SK-N-SH (cell line): Measurements from ENCODE around the gene CHST15.

Experiments
- CHD2 ChIP-seq: fragments of 150-350 bp; IDR thresholded peaks from 2 replicates; pipeline ENCODE4 v1.6.1; 2018; ENCODE audit warnings: low read length; ENCODE audit not compliant: partially characterized antibody
- CTCF ChIP-seq: fragments of 200-600 bp; sonication (generic); IDR thresholded peaks from 2 replicates; pipeline ENCODE4 v1.6.1; 2017; ENCODE audit warnings: antibody characterized with exemption, mild to moderate bottlenecking, moderate library complexity
- EZH2phosphoT487 ChIP-seq: fragments of 200-600 bp; sonication (generic); IDR thresholded peaks from 2 replicates; pipeline ENCODE4 v1.6.1; 2017; ENCODE audit warnings: low read depth, mixed run types, mild to moderate bottlenecking, antibody characterized with exemption, moderate library complexity, borderline replicate concordance
- GABPA ChIP-seq: IDR thresholded peaks from 2 replicates; pipeline ENCODE4 v1.4.0; 2012; ENCODE audit warnings: low read depth, mild to moderate bottlenecking
- MXI1 ChIP-seq: IDR thresholded peaks from 2 replicates; pipeline ENCODE4 v1.6.1; 2012; ENCODE audit warnings: mild to moderate bottlenecking, low read depth, low read length, improper control_type of control experiment
- PBX3 ChIP-seq: IDR thresholded peaks from 2 replicates; pipeline ENCODE4; 2012
- POLR2AphosphoS5 ChIP-seq: IDR thresholded peaks from 2 replicates; pipeline ENCODE4 v1.6.1; 2012; ENCODE audit warnings: low read depth, low read length
- RAD21 ChIP-seq: IDR thresholded peaks from 2 replicates; pipeline ENCODE4 v1.6.1; 2012; ENCODE audit warnings: mild to moderate bottlenecking, low read length
- RFX5 ChIP-seq: IDR thresholded peaks from 2 replicates; pipeline ENCODE4 v1.6.1; 2012; ENCODE audit warnings: mild to moderate bottlenecking, improper control_type of control experiment, low read length
- RXRA ChIP-seq: IDR thresholded peaks from 2 replicates; pipeline ENCODE4 v1.4.0; 2012; ENCODE audit warnings: low read depth, mild to moderate bottlenecking, borderline replicate concordance
- SIN3A ChIP-seq: IDR thresholded peaks from 2 replicates; pipeline ENCODE4 v1.6.1; 2012; ENCODE audit warnings: low read depth, mild to moderate bottlenecking, low read length, moderate library complexity, borderline replicate concordance
- USF1 ChIP-seq: IDR thresholded peaks from 2 replicates; pipeline ENCODE4 v1.4.0; 2012; ENCODE audit warnings: low read depth, borderline replicate concordance
- ZBTB33 ChIP-seq: IDR thresholded peaks from 2 replicates; pipeline ENCODE4 v1.4.0; 2012; ENCODE audit warnings: low read depth, borderline replicate concordance

GRCh38 chr10:124066781-124067714, 26.4 kb downstream of the CHST15 start:
- no peak for TF ChIP-seq CTCF
- no peak for TF ChIP-seq GABPA
- no peak for TF ChIP-seq EZH2phosphoT487
- no peak for TF ChIP-seq RFX5
- TF ChIP-seq POLR2AphosphoS5, result no peak
- no peak for TF ChIP-seq CHD2
- TF ChIP-seq RAD21, result no peak
- no peak for TF ChIP-seq USF1
- TF ChIP-seq MXI1, result peak; percentile 34; the same call in 1 of the 2 replicates
- TF ChIP-seq PBX3, result no peak
- no peak for TF ChIP-seq RXRA
- no peak for TF ChIP-seq ZBTB33
- no peak for TF ChIP-seq SIN3A
